Osteocyte (in vitro differentiated cells): ENCODE measurements around the gene FBXL13. TPM values are rescaled to one million over a fixed set of nuclear protein-coding genes. Genes with fewer than 3 reads are reported as not detected.
"Not testable (repeated sequence)": the region's sequence is repeated elsewhere in the genome, so short reads cannot be mapped to it uniquely, and the experiment has no call there.

Experiments used
- DNase-seq: peaks from one replicate; pipeline ENCODE4 v3.0.0; 2021; ENCODE audit warnings: mixed read lengths; ENCODE audit not compliant: unreplicated experiment; ENCODE audit errors: extremely low spot score
- H3K27ac Mint-ChIP-seq: one replicate; pipeline ENCODE4 v1.8.0; 2021; ENCODE audit warnings: mild to moderate bottlenecking, mixed read lengths; ENCODE audit not compliant: unreplicated experiment
- H3K27me3 Mint-ChIP-seq: one replicate; pipeline ENCODE4 v1.8.0; 2021; ENCODE audit warnings: mixed read lengths; ENCODE audit not compliant: unreplicated experiment
- H3K36me3 Mint-ChIP-seq: one replicate; pipeline ENCODE4 v1.8.0; 2021; ENCODE audit warnings: mixed read lengths; ENCODE audit not compliant: unreplicated experiment
- H3K4me1 Mint-ChIP-seq: one replicate; pipeline ENCODE4 v1.8.0; 2021; ENCODE audit warnings: mixed read lengths; ENCODE audit not compliant: unreplicated experiment
- H3K4me3 Mint-ChIP-seq: one replicate; pipeline ENCODE4 v1.8.0; 2021; ENCODE audit warnings: mild to moderate bottlenecking, moderate library complexity, mixed read lengths; ENCODE audit not compliant: unreplicated experiment
- H3K9me3 Mint-ChIP-seq: one replicate; pipeline ENCODE4 v1.8.0; 2021; ENCODE audit warnings: mixed read lengths; ENCODE audit not compliant: unreplicated experiment
- total RNA-seq: library from RNA; stranded (reverse); gene quantifications from 2 replicates; pipeline ENCODE4 v1.2.1, GENCODE V29; 2021
- TF ChIP-seq, protein P1 (sequence below): fragments of 200-600 bp; sonication (generic); IDR thresholded peaks from 2 replicates; pipeline ENCODE4 v1.5.0; 2021; ENCODE audit warnings: antibody characterized with exemption, mild to moderate bottlenecking, moderate library complexity

FBXL13 gene
- total RNA-seq, 1 donor from 2014 or later, result 0.83 TPM

DNA sequence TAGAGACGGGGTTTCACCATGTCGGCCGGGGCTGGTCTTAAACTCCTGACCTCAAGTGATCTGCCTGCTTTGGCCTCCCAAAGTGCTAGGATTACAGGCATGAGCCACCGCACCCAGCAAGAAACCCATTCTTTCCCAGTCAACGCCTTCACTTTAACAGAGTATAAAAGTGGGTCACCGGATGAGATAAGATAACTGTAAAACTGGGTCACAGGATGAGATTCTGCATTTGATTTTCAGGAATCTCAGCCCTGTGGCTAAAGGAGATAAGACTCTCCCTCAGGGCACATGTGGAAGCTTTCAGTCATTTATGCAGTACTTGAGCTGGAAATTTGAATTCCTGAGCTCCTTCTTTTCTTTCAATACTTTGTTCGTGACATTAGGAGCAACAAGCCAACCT is 91.0 kb downstream of the FBXL13 start:
- Mint-ChIP-seq H3K27me3 (no peaks in the 10 kb centered on the region), H3K36me3 (no peaks in the 10 kb centered on the region), H3K4me3 (no peak overlapping the region), H3K4me1 (peaks cover 14% of the 10 kb centered on the region), H3K9me3 (peaks cover 9% of the 10 kb centered on the region), H3K27ac (no peak overlapping the region)
- DNase-seq, result no peak
- TF ChIP-seq, protein P1, sequence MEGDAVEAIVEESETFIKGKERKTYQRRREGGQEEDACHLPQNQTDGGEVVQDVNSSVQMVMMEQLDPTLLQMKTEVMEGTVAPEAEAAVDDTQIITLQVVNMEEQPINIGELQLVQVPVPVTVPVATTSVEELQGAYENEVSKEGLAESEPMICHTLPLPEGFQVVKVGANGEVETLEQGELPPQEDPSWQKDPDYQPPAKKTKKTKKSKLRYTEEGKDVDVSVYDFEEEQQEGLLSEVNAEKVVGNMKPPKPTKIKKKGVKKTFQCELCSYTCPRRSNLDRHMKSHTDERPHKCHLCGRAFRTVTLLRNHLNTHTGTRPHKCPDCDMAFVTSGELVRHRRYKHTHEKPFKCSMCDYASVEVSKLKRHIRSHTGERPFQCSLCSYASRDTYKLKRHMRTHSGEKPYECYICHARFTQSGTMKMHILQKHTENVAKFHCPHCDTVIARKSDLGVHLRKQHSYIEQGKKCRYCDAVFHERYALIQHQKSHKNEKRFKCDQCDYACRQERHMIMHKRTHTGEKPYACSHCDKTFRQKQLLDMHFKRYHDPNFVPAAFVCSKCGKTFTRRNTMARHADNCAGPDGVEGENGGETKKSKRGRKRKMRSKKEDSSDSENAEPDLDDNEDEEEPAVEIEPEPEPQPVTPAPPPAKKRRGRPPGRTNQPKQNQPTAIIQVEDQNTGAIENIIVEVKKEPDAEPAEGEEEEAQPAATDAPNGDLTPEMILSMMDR, result no peak

DNA sequence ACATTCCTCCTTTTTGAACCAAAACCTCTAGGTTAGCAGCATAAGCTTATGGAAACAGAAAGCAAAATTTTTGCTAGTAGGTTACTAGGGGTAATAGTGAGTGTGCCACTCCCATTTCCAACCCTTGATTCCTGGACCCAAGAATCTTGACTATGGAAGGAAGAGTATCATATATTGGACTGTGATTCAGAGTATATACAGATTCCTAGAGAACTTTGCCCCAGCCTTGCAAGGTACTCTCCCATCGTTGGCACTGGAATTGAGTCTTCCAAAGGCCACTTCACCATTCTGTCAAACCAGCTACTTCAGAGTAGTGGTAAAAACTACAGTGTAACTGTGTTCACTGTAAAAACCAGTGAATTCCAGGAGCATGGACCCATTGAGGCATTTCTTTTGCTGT is 92.4 kb downstream of the FBXL13 start:
- H3K36me3 Mint-ChIP-seq, result no peaks in the 10 kb centered on the region
- H3K27me3 Mint-ChIP-seq, result no peaks in the 10 kb centered on the region
- H3K27ac Mint-ChIP-seq, result no peak overlapping the region
- H3K4me3 Mint-ChIP-seq, result no peak overlapping the region
- TF ChIP-seq, protein P1, result no peak
- DNase-seq, result no peak
- peaks cover 9% of the 10 kb centered on the region for H3K9me3 Mint-ChIP-seq
- H3K4me1 Mint-ChIP-seq, result peaks cover 18% of the 10 kb centered on the region

DNA sequence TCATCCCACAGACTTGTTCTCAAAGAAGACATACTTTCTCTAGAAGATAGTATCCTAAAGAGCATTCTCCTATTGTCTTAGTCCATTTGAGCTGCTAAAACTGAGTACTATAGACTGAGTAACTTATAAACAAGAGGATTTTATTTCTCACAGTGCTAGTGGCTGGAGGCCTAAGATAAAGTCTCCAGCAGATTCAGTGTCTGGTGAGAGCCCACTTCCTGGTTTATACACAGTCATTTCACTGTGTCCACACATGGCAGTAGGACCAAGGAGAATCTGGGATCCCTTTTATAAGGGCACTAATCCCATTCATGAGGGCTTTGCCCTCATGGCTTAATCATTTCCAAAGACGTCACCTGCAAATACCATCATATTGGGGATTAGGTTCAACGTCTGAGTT is 93.1 kb downstream of the FBXL13 start:
- H3K27me3 Mint-ChIP-seq, result no peaks in the 10 kb centered on the region
- H3K27ac Mint-ChIP-seq, result no peak overlapping the region
- H3K4me3 Mint-ChIP-seq, result no peak overlapping the region
- TF ChIP-seq, protein P1, result no peak
- peaks cover 9% of the 10 kb centered on the region for H3K9me3 Mint-ChIP-seq
- no peak for DNase-seq
- peaks cover 18% of the 10 kb centered on the region for H3K4me1 Mint-ChIP-seq
- H3K36me3 Mint-ChIP-seq, result no peaks in the 10 kb centered on the region

DNA sequence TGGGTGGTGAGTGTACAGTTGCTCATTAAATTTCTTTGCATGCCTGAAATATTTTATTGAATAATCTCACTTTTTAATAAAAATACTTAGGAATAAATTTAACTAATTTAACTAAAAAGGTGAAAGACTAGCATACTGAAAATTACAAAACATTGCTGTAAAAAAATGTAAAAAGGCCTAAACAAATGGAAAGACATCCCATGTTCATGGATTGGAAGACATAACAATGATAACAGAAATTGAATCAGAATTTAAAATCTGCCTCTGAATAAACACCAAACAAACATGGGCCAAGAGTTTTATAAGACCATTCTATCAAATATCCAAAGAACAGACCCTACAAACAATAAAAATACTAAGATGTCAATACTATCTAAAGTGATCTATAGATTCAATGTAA is 94.9 kb downstream of the FBXL13 start:
- peaks cover 9% of the 10 kb centered on the region for H3K9me3 Mint-ChIP-seq
- peaks cover 6% of the 10 kb centered on the region for H3K4me1 Mint-ChIP-seq
- DNase-seq, result no peak
- no peaks in the 10 kb centered on the region for H3K36me3 Mint-ChIP-seq
- TF ChIP-seq, protein P1, result no peak
- no peaks in the 10 kb centered on the region for H3K27me3 Mint-ChIP-seq
- H3K4me3 Mint-ChIP-seq, result no peak overlapping the region
- H3K27ac Mint-ChIP-seq, result no peak overlapping the region

DNA sequence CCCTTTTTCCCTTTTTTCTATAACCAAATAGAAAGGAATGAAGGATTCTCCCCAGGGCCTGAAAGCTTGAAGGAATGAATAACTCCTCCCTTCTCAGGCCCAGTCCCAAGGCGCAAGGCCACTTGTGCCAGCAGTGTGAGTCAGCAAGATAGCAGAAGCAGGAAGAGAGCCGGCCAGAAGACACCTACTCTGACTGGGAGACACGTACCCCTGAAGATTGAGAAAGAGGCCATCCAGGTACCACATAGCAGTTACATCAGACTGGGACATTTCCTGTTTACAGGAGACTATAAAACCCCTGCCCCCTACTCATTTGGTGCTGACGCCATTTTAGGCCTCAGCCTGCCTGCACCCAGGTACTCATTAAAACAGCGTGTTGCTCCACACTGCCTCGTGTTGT is 96.3 kb downstream of the FBXL13 start:
- H3K27ac Mint-ChIP-seq, result peak overlapping the region; percentile 21
- no peak overlapping the region for H3K4me3 Mint-ChIP-seq
- TF ChIP-seq, protein P1, result no peak
- no peaks in the 10 kb centered on the region for H3K27me3 Mint-ChIP-seq
- no peaks in the 10 kb centered on the region for H3K36me3 Mint-ChIP-seq
- no peak for DNase-seq
- H3K9me3 Mint-ChIP-seq, result peaks cover 9% of the 10 kb centered on the region
- peaks cover 6% of the 10 kb centered on the region for H3K4me1 Mint-ChIP-seq

DNA sequence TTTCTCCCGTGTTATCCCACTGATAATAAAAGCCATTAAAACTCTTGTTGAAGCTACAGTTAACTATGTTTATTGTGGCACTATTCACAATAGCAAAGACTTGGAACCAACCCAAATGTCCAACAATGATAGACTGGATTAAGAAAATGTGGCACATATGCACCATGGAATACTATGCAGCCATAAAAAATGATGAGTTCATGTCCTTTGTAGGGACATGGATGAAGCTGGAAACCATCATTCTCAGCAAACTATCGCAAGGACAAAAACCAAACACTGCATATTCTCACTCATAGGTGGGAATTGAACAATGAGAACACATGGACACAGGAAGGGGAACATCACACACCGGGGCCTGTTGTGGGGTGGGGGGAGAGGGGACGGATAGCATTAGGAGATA is 97.0 kb downstream of the FBXL13 start:
- DNase-seq, result not testable (repeated sequence)

More for the DNA sequence above, 97.0 kb downstream of the FBXL13 start:
- not testable (repeated sequence) for H3K27me3 Mint-ChIP-seq, H3K27ac Mint-ChIP-seq, H3K9me3 Mint-ChIP-seq, H3K4me3 Mint-ChIP-seq, H3K36me3 Mint-ChIP-seq, H3K4me1 Mint-ChIP-seq
